Small intestine (tissue), 16 donors: Measurements from ENCODE around the gene ETFRF1. TPM values are rescaled to one million over a fixed set of nuclear protein-coding genes. Genes with fewer than 3 reads are reported as not detected.

Source experiments
- DNase-seq, 2 donors: peaks; one replicate each; pipeline versions ENCODE4 v3.0.0 to v3.0.0-alpha.2; 2013
- FAIRE-seq: peaks from 2 replicates; lab custom pipeline; 2012; peaks lifted over from hg19 to GRCh38; lab: Jason Lieb, UNC
- H3K27ac ChIP-seq, 3 donors: one replicate each; pipeline ENCODE4 v1.5.1; 2013; ENCODE audit warnings: low read length in 2 of 3, mild to moderate bottlenecking in 2 of 3, control low read depth in 1 of 3, inconsistent platforms in 1 of 3, low read depth in 1 of 3, moderate library complexity in 1 of 3
- H3K27me3 ChIP-seq, 3 donors: one replicate each; pipeline ENCODE4 v1.6.1; 2013; ENCODE audit warnings: low read length in 3 of 3, inconsistent platforms in 1 of 3; ENCODE audit not compliant: control insufficient read depth in 3 of 3, insufficient read depth in 3 of 3
- H3K36me3 ChIP-seq, 3 donors: one replicate each; pipeline ENCODE4 v1.6.1; 2013; ENCODE audit warnings: low read length in 3 of 3, inconsistent platforms in 1 of 3, low read depth in 1 of 3, mild to moderate bottlenecking in 1 of 3, moderate library complexity in 1 of 3; ENCODE audit not compliant: control insufficient read depth in 3 of 3, insufficient read depth in 2 of 3
- H3K4me1 ChIP-seq, 3 donors: one replicate each; pipeline ENCODE4 v1.6.1; 2013; ENCODE audit warnings: low read length in 2 of 3, inconsistent platforms in 1 of 3, low read depth in 1 of 3, mild to moderate bottlenecking in 1 of 3, moderate library complexity in 1 of 3; ENCODE audit not compliant: control insufficient read depth in 3 of 3, insufficient read depth in 2 of 3
- H3K4me3 ChIP-seq, 3 donors: one replicate each; pipeline ENCODE4 v1.5.1; 2013; ENCODE audit warnings: low read length in 3 of 3, control low read depth in 1 of 3, inconsistent platforms in 1 of 3, low read depth in 1 of 3, mild to moderate bottlenecking in 1 of 3, moderate library complexity in 1 of 3
- H3K9me3 ChIP-seq, 2 donors: one replicate each; pipeline ENCODE4 v1.6.1; 2013; ENCODE audit warnings: low read depth in 1 of 2, low read length in 1 of 2; ENCODE audit not compliant: control insufficient read depth in 2 of 2, insufficient read depth in 1 of 2
- WGBS, 3 donors: extraction: QIAGEN DNeasy Blood & Tissue Kit; methylation state at CpG; one replicate each; pipeline ENCODE4 v1.1.7; 2013; 5-methylcytosine and 5-hydroxymethylcytosine counted together
- long read RNA-seq, 10 donors: transcript quantifications; one replicate each; lab custom pipeline, GENCODE V29; 2026
- polyA plus RNA-seq, 4 donors: library from polyadenylated mRNA; stranded (reverse) in 3 of 4; unstranded in 1 of 4; fragments of 200-250 nt in 3 of 4; fragments of 120-200 nt in 1 of 4; gene quantifications; one replicate each; pipeline versions ENCODE4 v1.2.1 to v1.2.3, GENCODE V29; 2013
- donor health status: healthy with polysubstance abuse.
- donor health status: control.
- donor health status: control.
- donor health status: Bipolar disorder and iron deficiency.
- donor health status: healthy.

The ETFRF1 gene
- polyA plus RNA-seq = 10 to 100 TPM; 21.8 to 59.6 (median 36.9) TPM
- long read RNA-seq, donor 1, transcript ETFRF1-201 (3 exons, 1,134 nt) = major isoform, 52 of 65 reads
- long read RNA-seq, donor 1, partial matches to known transcripts = 5 of 65 reads
- long read RNA-seq, donor 1, other reads (novel, unspliced or antisense) = 0 of 65 reads
- long read RNA-seq, donor 2, transcript ETFRF1-201 (3 exons, 1,134 nt) = major isoform, 6 of 9 reads
- long read RNA-seq, donor 2, partial matches to known transcripts = 0 of 9 reads
- long read RNA-seq, donor 2, other reads (novel, unspliced or antisense) = 0 of 9 reads
- long read RNA-seq, donor 3, transcript ETFRF1-201 (3 exons, 1,134 nt) = major isoform, 22 of 61 reads
- long read RNA-seq, donor 3, partial matches to known transcripts = 36 of 61 reads
- long read RNA-seq, donor 3, other reads (novel, unspliced or antisense) = 0 of 61 reads
- long read RNA-seq, donor 4 = 0 reads
- long read RNA-seq, donor 5, transcript ETFRF1-201 (3 exons, 1,134 nt) = major isoform, 5 of 13 reads
- long read RNA-seq, donor 5, partial matches to known transcripts = 0 of 13 reads
- long read RNA-seq, donor 5, other reads (novel, unspliced or antisense) = 8 of 13 reads
- long read RNA-seq, donor 6, transcript ETFRF1-201 (3 exons, 1,134 nt) = major isoform, 27 of 31 reads
- long read RNA-seq, donor 6, partial matches to known transcripts = 0 of 31 reads
- long read RNA-seq, donor 6, other reads (novel, unspliced or antisense) = 0 of 31 reads
- long read RNA-seq, donor 7 = 0 reads
- long read RNA-seq, donor 8, partial matches to known transcripts = 0 of 2 reads
- long read RNA-seq, donor 8, other reads (novel, unspliced or antisense) = 0 of 2 reads
- long read RNA-seq, donor 9, partial matches to known transcripts = 0 of 3 reads
- long read RNA-seq, donor 9, other reads (novel, unspliced or antisense) = 0 of 3 reads
- long read RNA-seq, donor 10, transcript ETFRF1-201 (3 exons, 1,134 nt) = major isoform, 17 of 22 reads
- long read RNA-seq, donor 10, partial matches to known transcripts = 0 of 22 reads
- long read RNA-seq, donor 10, other reads (novel, unspliced or antisense) = 0 of 22 reads

- 0 to 1% (median 0%) methylated on average over 52 to 54 of the region's 54 CpGs for WGBS, 3 donors
- no peaks in the 10 kb centered on the region for H3K36me3 ChIP-seq
- FAIRE-seq = no peak
These were observed at the start of gene ETFRF1, which contains the start of gene DNAI7 for GRCh38 chr12:25195056-25195971. Gene ETFRF1, plus strand, starts transcription at chr12:25195237. Its CDS starts 8,720 bp downstream, at chr12:25203957. Gene DNAI7, minus strand, starts transcription at chr12:25195160. Its CDS starts 82 bp downstream, at chr12:25195078.

GRCh38 chr12:25146686-25147085, 48.4 kb upstream of the ETFRF1 start:
- no peak overlapping the region for H3K4me3 ChIP-seq
- H3K9me3 ChIP-seq = no peaks in the 10 kb centered on the region
- 94 to 97% (median 96%) methylated on average over 1 of the region's 1 CpG for WGBS, 3 donors
- H3K36me3 ChIP-seq = no peaks in the 10 kb centered on the region
- H3K27ac ChIP-seq = no peak overlapping the region
- no peaks in the 10 kb centered on the region for H3K27me3 ChIP-seq
- peaks cover 0 to 4% (median 0%) of the 10 kb centered on the region in 3 donors for H3K4me1 ChIP-seq
- FAIRE-seq (no peak), DNase-seq (no peak)

More at GRCh38 chr12:25195056-25195971, at the start of gene ETFRF1, which contains the start of gene DNAI7:
- peak; percentile 94 to 99 for DNase-seq
- Histone ChIP-seq H3K4me1 (peaks cover 0 to 11% (median 3%) of the 10 kb centered on the region in 3 donors), H3K27me3 (no peaks in the 10 kb centered on the region), H3K4me3 (peak within 1 kb of the TSS; percentile 75 to 93 (median 86)), H3K27ac (peak within 1 kb of the TSS; percentile 87 to 99 (median 99)), H3K9me3 (no peaks in the 10 kb centered on the region)

- peak; percentile 6 to 31 for DNase-seq
- no peaks in the 10 kb centered on the region for H3K36me3 ChIP-seq
- no peak overlapping the region for H3K4me3 ChIP-seq
- peaks cover 0 to 4% (median 0%) of the 10 kb centered on the region in 3 donors for H3K4me1 ChIP-seq
- H3K9me3 ChIP-seq = no peaks in the 10 kb centered on the region
- H3K27ac ChIP-seq = peak overlapping the region in 1 of 3 donors; percentile 16
- FAIRE-seq = no peak
- 46 to 54% (median 47%) methylated on average over 5 of the region's 5 CpGs for WGBS, 3 donors
- H3K27me3 ChIP-seq = no peaks in the 10 kb centered on the region
These were observed 43.6 kb upstream of the ETFRF1 start for GRCh38 chr12:25151476-25151875.

- WGBS, 3 donors = 63 to 81% (median 67%) methylated on average over 5 of the region's 5 CpGs
- Histone ChIP-seq H3K27ac (no peak overlapping the region), H3K36me3 (no peaks in the 10 kb centered on the region), H3K9me3 (no peaks in the 10 kb centered on the region), H3K4me1 (peaks cover 0 to 4% (median 0%) of the 10 kb centered on the region in 3 donors), H3K4me3 (no peak overlapping the region), H3K27me3 (no peaks in the 10 kb centered on the region)
- DNase-seq (no peak), FAIRE-seq (no peak)
These were observed 43.0 kb upstream of the ETFRF1 start for GRCh38 chr12:25152055-25152454.

- Histone ChIP-seq H3K4me1 (peaks cover 0 to 4% (median 0%) of the 10 kb centered on the region in 3 donors), H3K27ac (no peak overlapping the region), H3K27me3 (no peaks in the 10 kb centered on the region), H3K4me3 (no peak overlapping the region), H3K36me3 (no peaks in the 10 kb centered on the region), H3K9me3 (no peaks in the 10 kb centered on the region)
- DNase-seq = peak; percentile 37 to 42
- FAIRE-seq = peak; percentile 39
- 36 to 53% (median 49%) methylated on average over 2 of the region's 2 CpGs for WGBS, 3 donors
These were observed 39.9 kb upstream of the ETFRF1 start for GRCh38 chr12:25155022-25155576.

- no peaks in the 10 kb centered on the region for H3K27me3 ChIP-seq
- H3K4me1 ChIP-seq = peaks cover 0 to 4% (median 0%) of the 10 kb centered on the region in 3 donors
- WGBS, 3 donors = 92 to 96% (median 92%) methylated on average over 4 of the region's 4 CpGs
- no peak overlapping the region for H3K4me3 ChIP-seq
- H3K27ac ChIP-seq = no peak overlapping the region
- no peaks in the 10 kb centered on the region for H3K36me3 ChIP-seq
- no peak for FAIRE-seq
- DNase-seq = no peak
- no peaks in the 10 kb centered on the region for H3K9me3 ChIP-seq
These were observed 39.0 kb upstream of the ETFRF1 start for GRCh38 chr12:25156061-25156460.

GRCh38 chr12:25162866-25163265, 32.2 kb upstream of the ETFRF1 start:
- no peak overlapping the region for H3K4me3 ChIP-seq
- H3K4me1 ChIP-seq = no peaks in the 10 kb centered on the region
- no peak for DNase-seq
- no peak overlapping the region for H3K27ac ChIP-seq
- 88 to 91% (median 91%) methylated on average over 6 of the region's 6 CpGs for WGBS, 3 donors
- no peaks in the 10 kb centered on the region for H3K9me3 ChIP-seq
- no peaks in the 10 kb centered on the region for H3K27me3 ChIP-seq
- FAIRE-seq = no peak
- H3K36me3 ChIP-seq = no peaks in the 10 kb centered on the region
